H9 (cell line): Measurements from ENCODE around the gene MAP2. TPM values are rescaled to one million over a fixed set of nuclear protein-coding genes. Genes with fewer than 3 reads are reported as not detected.

Source experiments
- DNase-seq: peaks from one replicate; pipeline ENCODE4 v3.0.0-alpha.2; 2017
- H2AFZ ChIP-seq: one replicate; pipeline ENCODE4 v1.6.1; 2013; ENCODE audit warnings: mild to moderate bottlenecking, low read length, control low read depth, moderate library complexity
- H2AK5ac ChIP-seq: 2 replicates; pipeline ENCODE4 v1.6.1; 2013; ENCODE audit warnings: low read length, control low read depth, mixed read lengths; ENCODE audit not compliant: insufficient read length
- H2BK120ac ChIP-seq: one replicate; pipeline ENCODE4 v1.6.1; 2013; ENCODE audit warnings: low read depth, mild to moderate bottlenecking, low read length, control low read depth, inconsistent platforms; ENCODE audit not compliant: poor library complexity, severe bottlenecking
- H2BK12ac ChIP-seq: 2 replicates; pipeline ENCODE4 v1.6.1; 2013; ENCODE audit warnings: low read length, control low read depth, mixed read lengths, low read depth; ENCODE audit not compliant: insufficient read length
- H2BK15ac ChIP-seq: 2 replicates; pipeline ENCODE4 v1.6.1; 2013; ENCODE audit warnings: low read depth, low read length, control low read depth
- H2BK20ac ChIP-seq: one replicate; pipeline ENCODE4 v1.6.1; 2013; ENCODE audit warnings: low read depth, mild to moderate bottlenecking, low read length, control low read depth, inconsistent platforms; ENCODE audit not compliant: poor library complexity, severe bottlenecking
- H2BK5ac ChIP-seq: 2 replicates; pipeline ENCODE4 v1.6.1; 2013; ENCODE audit warnings: low read length, control low read depth, mixed read lengths; ENCODE audit not compliant: insufficient read length
- H3K14ac ChIP-seq: 2 replicates; pipeline ENCODE4 v1.6.1; 2013; ENCODE audit warnings: low read length, control low read depth; ENCODE audit not compliant: insufficient read depth
- H3K18ac ChIP-seq: 2 replicates; pipeline ENCODE4 v1.6.1; 2013; ENCODE audit warnings: low read depth, mild to moderate bottlenecking, mixed read lengths, low read length, control low read depth; ENCODE audit not compliant: insufficient read length
- H3K23ac ChIP-seq: 2 replicates; pipeline ENCODE4 v1.6.1; 2013; ENCODE audit warnings: low read length, control low read depth, mixed read lengths, low read depth; ENCODE audit not compliant: insufficient read length
- H3K23me2 ChIP-seq: 2 replicates; pipeline ENCODE4 v1.6.1; 2013; ENCODE audit warnings: low read depth, mild to moderate bottlenecking, mixed read lengths, low read length, control low read depth; ENCODE audit not compliant: insufficient read length, poor library complexity, severe bottlenecking
- H3K27ac ChIP-seq: 2 replicates; pipeline ENCODE4 v1.5.1; 2013; ENCODE audit warnings: low read length, control low read depth, mixed read lengths, low read depth; ENCODE audit not compliant: insufficient read length
- H3K27me3 ChIP-seq: 2 replicates; pipeline ENCODE4 v1.6.1; 2013; ENCODE audit warnings: low read length, control low read depth, inconsistent platforms; ENCODE audit not compliant: insufficient read depth
- H3K4ac ChIP-seq: 2 replicates; pipeline ENCODE4 v1.6.1; 2013; ENCODE audit warnings: low read depth, mild to moderate bottlenecking, control low read depth, inconsistent platforms, low read length, moderate library complexity
- H3K4me1 ChIP-seq: 2 replicates; pipeline ENCODE4 v1.6.1; 2013; ENCODE audit warnings: low read length, control low read depth, inconsistent platforms; ENCODE audit not compliant: insufficient read depth
- H3K4me2 ChIP-seq: 2 replicates; pipeline ENCODE4 v1.6.1; 2013; ENCODE audit warnings: low read length, control low read depth, mixed read lengths; ENCODE audit not compliant: insufficient read length, insufficient read depth
- H3K56ac ChIP-seq: 2 replicates; pipeline ENCODE4 v1.6.1; 2013; ENCODE audit warnings: low read depth, mild to moderate bottlenecking, mixed read lengths, low read length, control low read depth; ENCODE audit not compliant: insufficient read length
- H3K79me1 ChIP-seq: 2 replicates; pipeline ENCODE4 v1.6.1; 2013; ENCODE audit warnings: low read depth, mild to moderate bottlenecking, moderate library complexity, low read length, control low read depth, inconsistent platforms; ENCODE audit not compliant: insufficient read depth, poor library complexity, severe bottlenecking
- H3K79me2 ChIP-seq: 2 replicates; pipeline ENCODE4 v1.6.1; 2013; ENCODE audit warnings: low read length, control low read depth, inconsistent platforms; ENCODE audit not compliant: insufficient read depth
- H3K9ac ChIP-seq: 2 replicates; pipeline ENCODE4 v1.6.1; 2013; ENCODE audit warnings: low read length, control low read depth, mixed read lengths; ENCODE audit not compliant: insufficient read length; ENCODE audit errors: extremely low read depth
- H3K9me3 ChIP-seq: one replicate; pipeline ENCODE4 v1.6.1; 2013; ENCODE audit warnings: low read depth, low read length, inconsistent platforms; ENCODE audit not compliant: control insufficient read depth
- H3T11ph ChIP-seq: one replicate; pipeline ENCODE4 v1.6.1; 2013; ENCODE audit warnings: mild to moderate bottlenecking, low read length, control low read depth, inconsistent platforms
- H4K20me1 ChIP-seq: one replicate; pipeline ENCODE4 v1.6.1; 2013; ENCODE audit not compliant: control insufficient read depth, insufficient read length, insufficient read depth
- H4K5ac ChIP-seq: 2 replicates; pipeline ENCODE4 v1.6.1; 2013; ENCODE audit warnings: low read depth, mild to moderate bottlenecking, mixed read lengths, low read length, control low read depth; ENCODE audit not compliant: insufficient read length
- H4K8ac ChIP-seq: replicated peaks from 2 replicates; pipeline ENCODE4 v1.6.1; 2013; ENCODE audit warnings: low read length, control low read depth, mixed read lengths, low read depth; ENCODE audit not compliant: insufficient read length
- H4K91ac ChIP-seq: 2 replicates; pipeline ENCODE4 v1.6.1; 2013; ENCODE audit warnings: low read depth, mild to moderate bottlenecking, moderate library complexity, mixed read lengths, low read length, control low read depth; ENCODE audit not compliant: insufficient read length
- H3K27ac Mint-ChIP-seq, 3 experiments: 2 replicates in 2 of 3; 3 replicates in 1 of 3; pipeline ENCODE4 v1.8.0; 2020 to 2021; ENCODE audit warnings: mixed read lengths in 3 of 3, mild to moderate bottlenecking in 1 of 3, moderate library complexity in 1 of 3
- H3K27me3 Mint-ChIP-seq: 2 replicates; pipeline ENCODE4 v1.8.0; 2021; ENCODE audit warnings: low read depth, mild to moderate bottlenecking, moderate library complexity, mixed read lengths
- H3K36me3 Mint-ChIP-seq, 3 experiments: 2 replicates in 2 of 3; 3 replicates in 1 of 3; pipeline ENCODE4 v1.8.0; 2020 to 2021; ENCODE audit warnings: low read depth in 3 of 3, mixed read lengths in 3 of 3; ENCODE audit not compliant: insufficient read depth in 1 of 3
- H3K4me1 Mint-ChIP-seq, 2 experiments: 2 replicates each; pipeline ENCODE4 v1.8.0; 2020; ENCODE audit warnings: mixed read lengths in 2 of 2
- H3K4me3 Mint-ChIP-seq, 2 experiments: 2 replicates in 1 of 2; 3 replicates in 1 of 2; pipeline ENCODE4 v1.8.0; 2020 to 2021; ENCODE audit warnings: mild to moderate bottlenecking in 2 of 2, mixed read lengths in 2 of 2, moderate library complexity in 1 of 2
- H3K9me3 Mint-ChIP-seq, 2 experiments: 2 replicates in 1 of 2; 3 replicates in 1 of 2; pipeline ENCODE4 v1.8.0; 2020; ENCODE audit warnings: mild to moderate bottlenecking in 2 of 2, mixed read lengths in 2 of 2, moderate library complexity in 1 of 2
- CTCF ChIP-seq: fragments of 200-600 bp; sonication (generic); conservative IDR thresholded peaks from 3 replicates; pipeline ENCODE4 v1.8.0; 2021; ENCODE audit warnings: antibody characterized with exemption, mild to moderate bottlenecking
- total RNA-seq: library from RNA; stranded (reverse); gene quantifications from 2 replicates; pipeline ENCODE4 v1.2.1, GENCODE V29; 2021

The MAP2 gene
- total RNA-seq, 1 experiment from 2014 or later: 0.87 TPM

GRCh38 chr2:209584472-209584871 lies 160.6 kb downstream of the MAP2 start:
- peaks cover 2 to 11% of the 10 kb centered on the region in 2 experiments for H3K4me1 Mint-ChIP-seq

More at GRCh38 chr2:209584472-209584871, 160.6 kb downstream of the MAP2 start:
- no peaks in the 10 kb centered on the region for H3K79me1 ChIP-seq
- DNase-seq: no peak
- H3K14ac ChIP-seq: no peak overlapping the region
- H4K91ac ChIP-seq: no peak overlapping the region
- no peaks in the 10 kb centered on the region for H3K79me2 ChIP-seq
- H4K20me1 ChIP-seq: no peaks in the 10 kb centered on the region
- H3K23ac ChIP-seq: no peak overlapping the region
- no peak overlapping the region for H2BK15ac ChIP-seq
- H3K36me3 Mint-ChIP-seq: no peaks in the 10 kb centered on the region
- no peak overlapping the region for H2BK12ac ChIP-seq
- H2BK5ac ChIP-seq: no peak overlapping the region
- no peak overlapping the region for H3K9ac ChIP-seq
- no peak overlapping the region for H4K5ac ChIP-seq
- no peaks in the 10 kb centered on the region for H3K4me1 ChIP-seq
- H3K56ac ChIP-seq: no peak overlapping the region
- H3K9me3 Mint-ChIP-seq: no peaks in the 10 kb centered on the region
- no peak overlapping the region for H3K4me3 Mint-ChIP-seq
- H3K27ac Mint-ChIP-seq: no peak overlapping the region
- peaks cover 2% of the 10 kb centered on the region; the same call in 1 of the 2 replicates for H3K27me3 Mint-ChIP-seq
- H3K9me3 ChIP-seq: no peaks in the 10 kb centered on the region
- TF ChIP-seq CTCF: no peak
- H3K4ac ChIP-seq: no peak overlapping the region
- H3K18ac ChIP-seq: no peak overlapping the region
- H4K8ac ChIP-seq: no peak overlapping the region
- H2BK20ac ChIP-seq: no peak overlapping the region
- H3T11ph ChIP-seq: no peak overlapping the region
- no peak overlapping the region for H2BK120ac ChIP-seq
- no peak overlapping the region for H3K27ac ChIP-seq
- no peak overlapping the region for H2AK5ac ChIP-seq
- H2AFZ ChIP-seq: no peak overlapping the region
- H3K27me3 ChIP-seq: no peaks in the 10 kb centered on the region
- no peaks in the 10 kb centered on the region for H3K23me2 ChIP-seq
- no peak overlapping the region for H3K4me2 ChIP-seq
